ENCODE results near the gene MYO3A. TPM values are rescaled to one million over a fixed set of nuclear protein-coding genes. Genes with fewer than 3 reads are reported as not detected.

Gene MYO3A
- total and polyA plus RNA-seq, 2 donors (not counting 1 experiment from before 2014, with no cell fraction given) = 0.27 to 1.4 TPM

DNA sequence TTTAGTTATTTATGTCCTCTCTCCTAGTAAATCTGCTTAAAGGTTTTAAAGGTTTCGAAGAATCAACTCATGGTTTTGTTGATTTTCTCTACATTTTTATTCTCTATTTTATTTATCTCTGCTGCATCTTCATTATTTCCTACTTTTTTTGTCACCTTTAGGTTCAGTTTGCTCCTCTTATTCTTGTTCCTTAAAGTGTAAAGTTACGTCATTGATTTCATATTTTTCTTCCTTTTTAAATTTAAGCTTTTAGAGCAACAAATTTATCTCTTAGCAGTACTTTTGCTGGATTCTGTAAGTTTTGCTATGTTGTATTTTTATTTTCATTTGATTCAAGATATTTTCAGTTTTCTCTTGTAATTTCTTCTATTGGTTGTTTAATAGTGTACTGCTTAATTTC lies 10.7 kb downstream of the MYO3A start:
- Histone ChIP-seq H3K27ac (ENCODE audit: low read length in 2 of 2) (no peak overlapping the region), H3K4me1 (ENCODE audit: control insufficient read depth in 2 of 2, insufficient read depth in 2 of 2, low read length in 2 of 2) (no peaks in the 10 kb centered on the region), H3K9me3 (ENCODE audit: control extremely low read depth in 1 of 3, control insufficient read depth in 2 of 3, insufficient read depth in 1 of 3, low read length in 2 of 3) (peaks cover 0 to 11% (median 4%) of the 10 kb centered on the region in 3 donors), H3K4me2 (replicated peaks; ENCODE audit: low read depth, low read length, poor library complexity, severe bottlenecking) (no peak overlapping the region), H3K27me3 (replicated peaks in 1 of 4; ENCODE audit: control extremely low read depth in 1 of 4, control insufficient read depth in 3 of 4, insufficient read depth in 4 of 4, low read length in 3 of 4) (no peaks in the 10 kb centered on the region), H2AFZ (ENCODE audit: insufficient read depth, low read depth, low read length, poor library complexity, severe bottlenecking) (no peak overlapping the region), H3K9ac (ENCODE audit: low read length) (no peak overlapping the region), H3K36me3 (replicated peaks in 1 of 2; ENCODE audit: control extremely low read depth in 1 of 2, control insufficient read depth in 1 of 2, extremely low read depth in 1 of 2, insufficient read depth in 2 of 2, low read length in 1 of 2) (no peaks in the 10 kb centered on the region), H3K79me2 (ENCODE audit: control insufficient read depth, insufficient read depth, low read length) (no peaks in the 10 kb centered on the region), H3K4me3 (ENCODE audit: control extremely low read depth in 1 of 5, extremely low read depth in 1 of 5, insufficient read depth in 1 of 5, low read depth in 2 of 5, low read length in 4 of 5) (no peak overlapping the region), H4K20me1 (ENCODE audit: control insufficient read depth, insufficient read depth, low read length, poor library complexity, severe bottlenecking) (no peaks in the 10 kb centered on the region)
- intact Hi-C loops (cut with micrococcal nuclease) = no loop called here
- Mint-ChIP-seq H3K4me3 (no peak overlapping the region), H3K27ac (no peak overlapping the region), H3K9me3 (ENCODE audit: insufficient read depth) (no peaks in the 10 kb centered on the region), H3K4me1 (no peaks in the 10 kb centered on the region), H3K27me3 (peaks cover 12% of the 10 kb centered on the region)
- DNase-seq (no peak), ATAC-seq (ENCODE audit: low read depth) (no peak)
- TF ChIP-seq CTCF (IDR thresholded peaks at IDR 0.05) (no peak), EZH2 (IDR thresholded peaks at IDR 0.05; ENCODE audit: borderline replicate concordance, insufficient read depth, low read depth, low read length, poor library complexity, severe bottlenecking) (no peak)
- CTCF ChIA-PET = no interaction called here
- POLR2A ChIA-PET = no interaction called here
- no CpG with 5 or more reads among the region's 2 CpGs for WGBS (ENCODE audit: insufficient coverage)

DNA sequence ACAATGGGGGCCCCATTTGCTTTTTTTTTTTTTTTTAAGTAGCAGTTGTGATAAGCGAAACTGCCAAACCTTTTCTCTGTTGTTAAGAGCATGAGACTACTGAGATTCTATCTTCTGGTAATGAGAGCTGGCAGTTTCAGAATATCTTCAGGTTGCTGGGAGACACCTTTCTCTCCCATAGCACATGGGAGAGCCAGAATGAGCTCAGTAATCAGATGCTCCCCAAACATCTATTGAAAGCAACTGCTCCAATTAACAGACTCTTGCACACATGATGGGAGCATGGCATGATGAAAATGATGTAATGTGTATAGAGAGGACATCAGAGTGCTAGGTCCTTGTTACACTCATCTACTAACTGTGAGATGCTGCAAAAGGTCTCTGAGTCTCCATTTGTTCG lies 18.8 kb downstream of the MYO3A start:
- Histone ChIP-seq H3K79me2 (ENCODE audit: control insufficient read depth, insufficient read depth, low read length) (no peaks in the 10 kb centered on the region), H3K4me1 (ENCODE audit: control insufficient read depth in 2 of 2, insufficient read depth in 2 of 2, low read length in 2 of 2) (no peaks in the 10 kb centered on the region), H2AFZ (ENCODE audit: insufficient read depth, low read depth, low read length, poor library complexity, severe bottlenecking) (no peak overlapping the region), H3K9me3 (ENCODE audit: control extremely low read depth in 1 of 3, control insufficient read depth in 2 of 3, insufficient read depth in 1 of 3, low read length in 2 of 3) (peaks cover 0 to 1% (median 0%) of the 10 kb centered on the region in 3 donors), H3K4me2 (replicated peaks; ENCODE audit: low read depth, low read length, poor library complexity, severe bottlenecking) (no peak overlapping the region), H3K27ac (ENCODE audit: low read length in 2 of 2) (no peak overlapping the region), H3K9ac (ENCODE audit: low read length) (no peak overlapping the region), H3K36me3 (replicated peaks in 1 of 2; ENCODE audit: control extremely low read depth in 1 of 2, control insufficient read depth in 1 of 2, extremely low read depth in 1 of 2, insufficient read depth in 2 of 2, low read length in 1 of 2) (no peaks in the 10 kb centered on the region), H4K20me1 (ENCODE audit: control insufficient read depth, insufficient read depth, low read length, poor library complexity, severe bottlenecking) (no peaks in the 10 kb centered on the region), H3K4me3 (ENCODE audit: control extremely low read depth in 1 of 5, extremely low read depth in 1 of 5, insufficient read depth in 1 of 5, low read depth in 2 of 5, low read length in 4 of 5) (no peak overlapping the region), H3K27me3 (replicated peaks in 1 of 4; ENCODE audit: control extremely low read depth in 1 of 4, control insufficient read depth in 3 of 4, insufficient read depth in 4 of 4, low read length in 3 of 4) (no peaks in the 10 kb centered on the region)
- WGBS (ENCODE audit: insufficient coverage) = no CpG with 5 or more reads among the region's 2 CpGs
- no peak for ATAC-seq (ENCODE audit: low read depth)
- intact Hi-C loops (cut with micrococcal nuclease) = no loop called here
- ChIA-PET POLR2A (no interaction called here), CTCF (no interaction called here)
- H3K4me1 Mint-ChIP-seq = no peaks in the 10 kb centered on the region
- H3K4me3 Mint-ChIP-seq = no peak overlapping the region
- peaks cover 5% of the 10 kb centered on the region for H3K27me3 Mint-ChIP-seq
- peaks cover 8% of the 10 kb centered on the region for H3K9me3 Mint-ChIP-seq (ENCODE audit: insufficient read depth)
- H3K27ac Mint-ChIP-seq = no peak overlapping the region
- TF ChIP-seq CTCF (IDR thresholded peaks at IDR 0.05) = no peak
- DNase-seq = no peak

Data from B cell (primary cell).